Dedifferentiated amniotic fluid mesenchymal stem cell (primary cell): ENCODE data around the gene SEL1L2.
A peak's percentile ranks its signal among the peaks of the same experiment; 100 is the strongest.

Source experiments
- DNase-seq: peaks from one replicate; pipeline ENCODE4 v3.0.0-alpha.2; 2016; ENCODE audit errors: extremely low spot score

Gene SEL1L2

GRCh38 chr20:13814672-13815071 is 175.7 kb downstream of the SEL1L2 start:
- no peak for DNase-seq

DNA sequence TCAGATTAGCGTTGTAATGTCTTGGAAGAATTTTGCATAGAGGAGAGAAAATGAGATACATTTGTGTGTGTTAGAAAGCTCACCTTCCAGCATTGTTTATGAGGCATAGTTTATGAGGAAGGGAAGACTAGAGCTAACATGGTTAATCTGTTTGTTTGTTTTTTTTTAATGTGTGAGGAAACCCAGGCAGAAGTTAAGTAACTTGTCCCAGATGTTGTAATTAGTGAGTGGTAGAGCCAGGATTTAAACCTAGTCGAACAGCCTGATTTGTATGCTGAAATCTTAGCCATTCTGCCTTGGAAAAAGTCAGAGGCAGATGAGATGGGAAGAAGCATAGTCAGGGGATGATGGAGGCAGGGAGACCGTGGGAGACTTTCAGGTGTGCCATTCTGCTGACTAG is 176.5 kb downstream of the SEL1L2 start:
- no peak for DNase-seq

DNA sequence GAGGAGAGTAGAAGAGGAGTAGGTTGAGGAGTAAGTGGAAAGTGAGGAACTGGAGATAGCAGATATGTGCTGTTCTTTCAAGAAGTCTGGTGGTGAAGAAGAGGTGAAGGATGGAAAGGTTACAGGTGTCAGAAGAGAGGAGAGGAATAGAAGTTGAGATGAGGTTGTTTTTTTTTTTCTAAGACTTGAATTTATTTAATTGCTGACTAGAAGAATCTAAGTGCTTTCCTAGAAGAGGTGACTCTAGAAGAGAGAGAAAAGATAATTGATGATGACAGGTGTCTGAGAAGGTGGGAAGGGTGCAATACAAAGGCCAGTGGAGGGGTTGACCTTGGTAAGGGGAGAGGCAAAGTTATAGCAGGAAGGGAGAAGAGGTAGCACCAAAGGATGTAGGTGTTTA is 180.0 kb downstream of the SEL1L2 start:
- DNase-seq, result no peak

DNA sequence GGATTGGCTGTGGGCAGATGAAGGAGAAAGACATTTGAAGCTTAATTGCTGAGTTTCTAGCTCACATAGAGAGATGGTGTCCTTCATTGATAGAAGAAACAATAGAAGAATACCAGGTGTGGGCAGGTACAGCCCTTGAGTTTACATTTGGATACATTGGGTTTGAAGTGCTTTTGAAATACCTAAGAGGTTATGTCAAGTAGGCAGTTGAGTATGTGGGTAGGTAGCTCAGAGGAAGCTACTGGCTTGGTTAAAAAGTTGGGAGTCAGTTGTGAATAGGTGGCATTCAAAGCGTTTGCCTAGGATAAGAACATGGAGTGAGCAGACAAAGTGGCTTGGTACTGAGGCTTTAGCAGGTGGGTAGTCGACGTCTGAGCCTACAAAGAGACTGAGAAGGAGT is 180.6 kb downstream of the SEL1L2 start:
- DNase-seq, result no peak

GRCh38 chr20:13809373-13809772 is 181.0 kb downstream of the SEL1L2 start:
- no peak for DNase-seq

GRCh38 chr20:13800728-13801134 is 189.7 kb downstream of the SEL1L2 start:
- peak; percentile 56 for DNase-seq

DNA sequence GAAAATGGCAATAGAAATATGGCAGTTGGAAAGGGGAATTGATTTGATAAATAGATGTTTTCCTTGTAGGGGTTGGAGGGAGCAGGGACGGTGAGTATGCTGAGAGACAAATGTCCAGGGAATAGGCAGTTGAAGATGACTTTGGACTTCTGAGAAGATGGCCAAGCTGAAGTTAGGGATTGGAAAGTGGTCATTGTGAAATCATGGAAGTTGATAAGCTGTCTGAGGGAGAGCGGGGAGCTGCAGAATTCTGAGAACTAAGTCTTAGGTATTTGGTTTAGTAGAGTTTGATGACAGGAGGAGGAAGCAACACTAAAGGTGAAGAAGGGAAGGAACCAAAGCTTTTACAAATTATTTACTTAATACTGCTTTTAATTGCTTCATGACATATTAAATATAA is 190.4 kb downstream of the SEL1L2 start:
- no peak for DNase-seq
